ENCODE data around the gene PATL2.
"Not testable (repeated sequence)": the region's sequence is repeated elsewhere in the genome, so short reads cannot be mapped to it uniquely, and the experiment has no call there.

The PATL2 gene

GRCh38 chr15:44719293-44719999 is 8.3 kb upstream of the PATL2 start:
- DNase-seq = peak; percentile 79 to 82

DNA sequence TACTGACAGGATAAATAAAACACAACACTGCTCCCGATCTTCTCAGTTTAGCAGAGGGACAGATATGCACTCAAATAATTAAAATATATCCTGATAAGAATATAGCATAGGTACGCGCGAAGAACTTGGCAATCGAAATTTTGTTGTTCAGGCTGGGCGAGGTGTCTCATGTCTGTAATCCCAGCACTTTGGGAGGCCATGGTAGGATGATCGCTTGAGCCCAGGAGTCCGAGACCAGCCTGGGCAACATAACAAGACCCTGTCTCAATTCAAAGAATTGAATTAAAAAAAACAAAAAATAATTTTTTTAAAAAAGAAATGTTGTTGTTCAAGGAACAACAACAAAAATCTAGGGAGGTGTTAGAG is 7.8 kb upstream of the PATL2 start:
- no peak for DNase-seq

- DNase-seq = no peak
Observed at GRCh38 chr15:44718180-44718926, 7.2 kb upstream of the PATL2 start.

DNA sequence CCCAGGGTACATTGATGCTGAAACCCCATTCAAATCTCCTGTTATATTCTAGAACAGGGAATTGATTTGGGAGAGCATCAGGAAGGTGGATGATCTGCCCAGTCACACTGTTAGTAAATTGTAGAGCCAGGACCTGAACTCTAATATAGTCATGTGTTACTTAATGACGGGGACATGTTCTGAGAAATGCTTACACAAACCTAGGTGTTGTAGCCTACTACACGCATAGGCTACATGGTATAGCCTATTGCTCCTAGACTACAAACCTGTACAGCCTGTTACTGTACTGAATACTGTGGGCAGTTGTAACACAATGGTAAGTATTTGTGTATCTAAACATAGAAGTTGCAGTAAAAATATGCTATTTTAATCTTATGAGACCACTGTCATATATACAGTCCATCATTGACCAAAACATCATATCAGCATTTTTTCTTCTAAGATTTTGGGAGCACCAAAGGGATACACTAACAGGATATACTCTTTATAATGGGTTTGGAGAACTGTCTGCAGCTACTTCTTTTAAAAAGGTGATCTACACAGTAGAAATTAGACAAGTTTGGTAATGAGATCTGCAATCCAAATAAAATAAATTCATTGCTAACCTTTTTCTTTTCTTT is 6.0 kb upstream of the PATL2 start:
- DNase-seq = no peak

GRCh38 chr15:44715797-44716334 is 4.7 kb upstream of the PATL2 start:
- DNase-seq = no peak

- no peak for DNase-seq
Observed at GRCh38 chr15:44715142-44715796, 4.1 kb upstream of the PATL2 start.

DNA sequence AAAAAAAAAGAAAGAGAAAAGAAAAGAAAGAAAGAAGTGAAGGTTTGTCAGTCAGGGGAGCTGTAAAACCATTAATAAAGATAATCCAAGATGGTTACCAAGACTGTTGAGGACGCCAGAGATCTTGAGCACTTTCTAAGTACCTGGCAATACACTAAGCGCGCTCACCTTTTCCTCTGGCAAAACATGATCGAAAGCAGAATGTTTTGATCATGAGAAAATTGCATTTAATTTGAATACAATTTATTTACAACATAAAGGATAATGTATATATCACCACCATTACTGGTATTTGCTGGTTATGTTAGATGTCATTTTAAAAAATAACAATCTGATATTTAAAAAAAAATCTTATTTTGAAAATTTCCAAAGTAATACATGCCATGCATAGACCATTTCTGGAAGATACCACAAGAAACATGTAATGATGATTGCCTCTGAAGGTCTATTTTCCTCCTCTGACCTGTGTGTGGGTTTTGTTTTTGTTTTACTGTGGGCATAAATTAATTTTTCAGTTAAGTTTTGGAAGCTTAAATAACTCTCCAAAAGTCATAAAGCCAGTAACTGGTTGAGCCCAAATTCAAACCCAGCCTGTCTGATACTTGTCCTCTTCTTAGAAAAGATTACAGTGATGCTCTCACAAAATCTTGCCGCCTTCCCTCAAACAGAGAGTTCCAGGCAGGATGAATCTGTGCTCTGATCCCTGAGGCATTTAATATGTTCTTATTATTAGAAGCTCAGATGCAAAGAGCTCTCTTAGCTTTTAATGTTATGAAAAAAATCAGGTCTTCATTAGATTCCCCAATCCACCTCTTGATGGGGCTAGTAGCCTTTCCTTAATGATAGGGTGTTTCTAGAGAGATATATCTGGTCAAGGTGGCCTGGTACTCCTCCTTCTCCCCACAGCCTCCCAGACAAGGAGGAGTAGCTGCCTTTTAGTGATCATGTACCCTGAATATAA is 2.2 kb upstream of the PATL2 start:
- no peak for DNase-seq

GRCh38 chr15:44712346-44713005 is 1.4 kb upstream of the PATL2 start:
- peak; percentile 72 to 73 for DNase-seq

GRCh38 chr15:44711743-44712345 is 721 bp upstream of the PATL2 start:
- peak in 1 of 2 experiments; percentile 73 for DNase-seq

GRCh38 chr15:44710236-44711095 is 657 bp downstream of the PATL2 start:
- DNase-seq = peak; percentile 64 to 65

- DNase-seq = no peak
Observed at GRCh38 chr15:44706946-44707636, 4.0 kb downstream of the PATL2 start.

GRCh38 chr15:44706401-44706800 is 4.7 kb downstream of the PATL2 start:
- DNase-seq = no peak

DNA sequence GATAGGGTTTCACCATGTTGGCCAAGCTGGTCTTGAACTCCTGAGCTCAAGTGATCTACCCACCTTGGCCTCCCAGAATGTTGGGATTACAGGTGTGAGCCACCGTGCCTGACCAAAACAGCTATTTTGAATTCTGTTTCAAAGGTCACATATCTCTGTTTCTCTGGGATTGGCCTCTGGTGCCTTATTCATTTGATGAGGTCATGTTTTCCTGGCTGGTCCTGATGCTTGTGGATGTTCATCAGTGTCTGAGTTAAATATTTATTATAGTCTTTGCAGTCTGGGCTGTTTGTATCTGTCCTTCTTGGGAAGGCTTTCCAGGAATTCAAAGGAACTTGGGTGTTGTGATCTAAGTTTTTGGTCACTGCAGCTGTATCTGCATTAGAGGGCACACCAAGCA is 5.1 kb downstream of the PATL2 start:
- no peak for DNase-seq

GRCh38 chr15:44700676-44701075 is 10.4 kb downstream of the PATL2 start:
- not testable (repeated sequence) for DNase-seq

GRCh38 chr15:44698641-44699040 is 12.5 kb downstream of the PATL2 start:
- no peak for DNase-seq

- no peak for DNase-seq
Observed at GRCh38 chr15:44697014-44697413, 14.1 kb downstream of the PATL2 start.

DNA sequence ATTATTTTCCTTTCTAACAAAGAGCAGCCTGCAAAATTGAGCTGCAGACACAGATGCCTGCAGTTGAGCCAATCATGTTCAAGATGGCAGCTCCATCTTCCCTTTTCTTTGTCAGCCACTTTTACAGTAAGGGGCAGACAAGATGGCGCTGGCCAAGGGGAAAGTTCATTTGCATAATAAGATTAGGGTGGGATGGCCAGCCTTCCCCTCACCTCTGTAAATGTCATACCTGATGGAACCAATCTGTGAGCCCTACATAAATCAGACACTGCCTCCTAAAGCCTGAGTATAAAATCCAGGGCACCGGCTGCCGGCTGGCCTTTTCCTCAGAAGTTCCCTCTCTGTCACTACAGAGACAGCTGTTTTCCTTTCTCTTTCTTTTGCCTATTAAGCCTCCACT is 15.8 kb downstream of the PATL2 start:
- DNase-seq = no peak

DNA sequence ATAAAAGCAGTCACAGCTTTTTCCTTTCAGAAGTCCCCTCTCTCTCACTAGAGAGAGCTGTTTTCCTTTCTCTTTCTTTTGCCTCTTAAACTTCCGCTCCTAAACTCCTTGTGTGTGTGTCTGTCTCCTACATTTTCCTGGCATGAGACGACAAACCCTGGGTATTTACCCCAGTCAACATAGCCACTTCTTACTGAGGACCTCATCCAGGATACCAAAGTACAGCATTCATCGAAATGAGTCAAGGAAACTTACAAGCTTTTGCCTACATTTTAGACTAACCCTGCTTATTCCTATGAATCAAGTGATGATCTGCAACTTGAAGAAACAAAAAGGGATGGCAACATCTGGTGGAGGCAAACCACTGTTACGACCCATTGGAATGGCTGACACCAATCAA is 16.7 kb downstream of the PATL2 start:
- no peak for DNase-seq

GRCh38 chr15:44692659-44693058 is 18.5 kb downstream of the PATL2 start:
- no peak for DNase-seq
